HL-60 (cell line): ENCODE data around the gene CRYGB.

ENCODE experiments used
- CTCF ChIP-seq: IDR thresholded peaks from one replicate; pipeline ENCODE4 v1.5.1; 2011; ENCODE audit warnings: low read length, control low read depth, inconsistent platforms; ENCODE audit not compliant: insufficient read depth
- POLR2AphosphoS5 ChIP-seq: IDR thresholded peaks from 2 replicates; pipeline ENCODE4 v1.6.1; 2012; ENCODE audit warnings: low read depth

GRCh38 chr2:208128136-208128535, 17.8 kb downstream of the CRYGB start:
- no peak for TF ChIP-seq CTCF
- no peak for TF ChIP-seq POLR2AphosphoS5
